GM12875 (cell line): ENCODE results near the gene SYNGR1.

Experiments used
- H3K4me3 ChIP-seq: one replicate; pipeline ENCODE4 v1.5.1; 2011; ENCODE audit warnings: low read depth, low read length, control low read depth
- TF ChIP-seq, protein P1 (sequence below): IDR thresholded peaks from 2 replicates; pipeline ENCODE4 v1.5.1; 2011; ENCODE audit warnings: low read depth, mild to moderate bottlenecking, control low read depth, inconsistent platforms, low read length, moderate library complexity, borderline replicate concordance; ENCODE audit not compliant: insufficient read depth

The SYNGR1 gene

DNA sequence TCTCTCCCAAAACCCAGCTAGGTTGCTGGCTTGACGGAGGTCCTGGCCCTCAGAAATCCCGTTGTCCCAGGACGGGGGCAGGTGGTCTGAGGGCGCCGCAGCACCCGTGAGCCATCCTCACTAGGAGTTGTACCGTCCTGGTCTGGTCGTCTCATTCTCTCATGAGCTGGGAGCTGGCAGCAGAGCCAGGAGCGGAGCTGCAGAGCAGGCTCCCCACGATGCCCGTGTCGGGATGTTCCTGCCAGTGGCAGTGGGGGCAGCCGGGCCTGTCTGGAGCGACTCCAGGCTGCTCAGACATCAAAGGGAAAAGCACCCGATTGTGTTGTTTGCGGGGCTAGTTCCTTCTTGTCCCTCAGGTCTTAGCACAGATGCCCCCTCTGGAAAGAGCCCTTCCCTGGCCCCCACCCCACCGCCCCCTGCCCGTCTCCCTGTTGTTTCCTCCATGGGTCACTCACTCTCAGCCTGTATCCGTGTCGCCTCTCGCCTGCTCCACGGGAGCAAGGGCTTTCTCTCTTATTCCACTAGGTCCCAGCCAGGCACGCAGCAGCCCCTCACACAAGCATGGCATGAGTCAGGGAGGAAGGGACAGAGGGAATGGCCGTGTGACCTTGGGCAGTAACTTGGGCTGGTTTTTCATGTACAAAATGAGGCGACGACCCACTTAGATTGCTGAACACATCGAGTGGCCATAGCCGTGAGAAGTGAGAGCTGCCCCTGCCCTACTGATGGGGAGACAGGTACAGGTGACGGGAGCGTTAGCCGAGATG is 83.9 kb downstream of the SYNGR1 start:
- H3K4me3 ChIP-seq, result no peak overlapping the region
- TF ChIP-seq, protein P1, sequence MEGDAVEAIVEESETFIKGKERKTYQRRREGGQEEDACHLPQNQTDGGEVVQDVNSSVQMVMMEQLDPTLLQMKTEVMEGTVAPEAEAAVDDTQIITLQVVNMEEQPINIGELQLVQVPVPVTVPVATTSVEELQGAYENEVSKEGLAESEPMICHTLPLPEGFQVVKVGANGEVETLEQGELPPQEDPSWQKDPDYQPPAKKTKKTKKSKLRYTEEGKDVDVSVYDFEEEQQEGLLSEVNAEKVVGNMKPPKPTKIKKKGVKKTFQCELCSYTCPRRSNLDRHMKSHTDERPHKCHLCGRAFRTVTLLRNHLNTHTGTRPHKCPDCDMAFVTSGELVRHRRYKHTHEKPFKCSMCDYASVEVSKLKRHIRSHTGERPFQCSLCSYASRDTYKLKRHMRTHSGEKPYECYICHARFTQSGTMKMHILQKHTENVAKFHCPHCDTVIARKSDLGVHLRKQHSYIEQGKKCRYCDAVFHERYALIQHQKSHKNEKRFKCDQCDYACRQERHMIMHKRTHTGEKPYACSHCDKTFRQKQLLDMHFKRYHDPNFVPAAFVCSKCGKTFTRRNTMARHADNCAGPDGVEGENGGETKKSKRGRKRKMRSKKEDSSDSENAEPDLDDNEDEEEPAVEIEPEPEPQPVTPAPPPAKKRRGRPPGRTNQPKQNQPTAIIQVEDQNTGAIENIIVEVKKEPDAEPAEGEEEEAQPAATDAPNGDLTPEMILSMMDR, result no peak

DNA sequence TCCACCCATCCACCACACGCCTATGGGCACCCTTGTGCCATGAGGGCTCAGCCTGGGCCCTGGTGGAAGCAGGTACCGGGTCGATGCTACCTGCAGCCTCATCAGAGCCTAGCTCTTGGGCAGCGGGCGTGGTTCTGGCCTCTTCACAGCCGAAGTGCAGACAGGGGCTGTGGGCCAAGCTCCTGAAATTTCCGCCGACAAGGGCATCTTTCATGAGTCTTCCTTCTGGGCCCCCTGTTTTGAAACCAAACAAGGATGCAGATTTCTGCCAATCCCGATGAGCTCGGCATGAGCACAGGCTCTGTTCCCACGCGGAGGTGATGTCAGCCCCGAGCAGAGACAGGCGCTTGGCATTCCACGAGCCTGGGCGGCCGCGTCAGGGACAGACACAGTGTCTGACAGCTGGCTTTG is 84.5 kb downstream of the SYNGR1 start:
- H3K4me3 ChIP-seq, result no peak overlapping the region
- TF ChIP-seq, protein P1, result no peak

DNA sequence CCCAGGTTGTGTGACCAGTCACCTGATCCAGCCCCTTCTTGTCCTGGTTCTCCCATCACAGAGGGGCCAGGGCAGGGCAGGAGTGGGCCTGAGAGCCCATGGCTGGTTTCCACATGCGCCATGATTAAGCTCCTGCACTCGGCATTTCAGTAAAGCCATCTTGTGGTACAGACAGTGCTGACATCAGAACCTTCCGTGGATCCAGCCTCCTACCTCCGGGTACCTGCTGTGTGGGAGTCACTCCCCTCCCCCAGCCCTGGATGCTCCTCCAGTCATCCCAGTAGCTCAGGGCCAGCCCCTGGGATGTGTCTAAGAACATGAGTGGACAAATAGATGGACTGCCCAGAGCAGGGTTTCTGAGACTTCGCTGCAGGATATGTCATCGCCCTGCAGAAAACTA is 84.9 kb downstream of the SYNGR1 start:
- H3K4me3 ChIP-seq, result no peak overlapping the region
- TF ChIP-seq, protein P1, result no peak
